ENCODE results near the gene POLR2H. TPM values are rescaled to one million over a fixed set of nuclear protein-coding genes. Genes with fewer than 3 reads are reported as not detected.

POLR2H gene
- total and polyA plus RNA-seq, 2 donors (not counting 1 experiment from before 2014, with no cell fraction given), result 60.4 to 106 TPM

- Histone ChIP-seq H3K9me3 (ENCODE audit: control extremely low read depth in 1 of 3, control insufficient read depth in 2 of 3, insufficient read depth in 1 of 3, low read length in 2 of 3) (peaks cover 0 to 5% (median 0%) of the 10 kb centered on the region in 3 donors), H3K9ac (ENCODE audit: low read length) (peak overlapping the region; percentile 60), H3K4me1 (ENCODE audit: control insufficient read depth in 2 of 2, insufficient read depth in 2 of 2, low read length in 2 of 2) (peaks cover 13 to 15% of the 10 kb centered on the region in 2 donors), H3K4me2 (replicated peaks; ENCODE audit: low read depth, low read length, poor library complexity, severe bottlenecking) (peak overlapping the region; percentile 76), H2AFZ (ENCODE audit: insufficient read depth, low read depth, low read length, poor library complexity, severe bottlenecking) (peak overlapping the region; percentile 69), H3K27ac (ENCODE audit: low read length in 2 of 2) (no peak overlapping the region), H3K4me3 (ENCODE audit: control extremely low read depth in 1 of 5, extremely low read depth in 1 of 5, insufficient read depth in 1 of 5, low read depth in 2 of 5, low read length in 4 of 5) (peak overlapping the region in 3 of 5 experiments; percentile 27 to 48 (median 39)), H3K27me3 (replicated peaks in 1 of 4; ENCODE audit: control extremely low read depth in 1 of 4, control insufficient read depth in 3 of 4, insufficient read depth in 4 of 4, low read length in 3 of 4) (peaks cover 0 to 67% (median 25%) of the 10 kb centered on the region in 4 experiments), H3K79me2 (ENCODE audit: control insufficient read depth, insufficient read depth, low read length) (no peaks in the 10 kb centered on the region), H3K36me3 (replicated peaks in 1 of 2; ENCODE audit: control extremely low read depth in 1 of 2, control insufficient read depth in 1 of 2, extremely low read depth in 1 of 2, insufficient read depth in 2 of 2, low read length in 1 of 2) (no peaks in the 10 kb centered on the region), H4K20me1 (ENCODE audit: control insufficient read depth, insufficient read depth, low read length, poor library complexity, severe bottlenecking) (no peaks in the 10 kb centered on the region)
- ATAC-seq (ENCODE audit: low read depth) (peak; percentile 8), DNase-seq (peak; percentile 51)
- TF ChIP-seq EZH2 (IDR thresholded peaks at IDR 0.05; ENCODE audit: borderline replicate concordance, insufficient read depth, low read depth, low read length, poor library complexity, severe bottlenecking) (peak; percentile 87), CTCF (IDR thresholded peaks at IDR 0.05) (no peak)
- peak overlapping the region; percentile 79 for H3K4me3 Mint-ChIP-seq
- peaks cover 63% of the 10 kb centered on the region for H3K27me3 Mint-ChIP-seq
- H3K9me3 Mint-ChIP-seq (ENCODE audit: insufficient read depth), result no peaks in the 10 kb centered on the region
- 9% methylated on average over 49 of the region's 55 CpGs for WGBS (ENCODE audit: insufficient coverage)
- H3K4me1 Mint-ChIP-seq, result peaks cover 18% of the 10 kb centered on the region
- CTCF ChIA-PET, result interaction anchor here (1.0 to 1.6 kb wide), 2 partner anchors 10 to 37 kb away, joined by 3 to 5 read pairs; no protein-coding TSS in a partner anchor
- POLR2A ChIA-PET, result no interaction called here
- intact Hi-C loops (cut with micrococcal nuclease), result no loop called here
- H3K27ac Mint-ChIP-seq, result no peak overlapping the region
These were observed 20.0 kb downstream of the POLR2H start for GRCh38 chr3:184381261-184382224.
